Right lung (tissue), 5 donors: ENCODE results near the gene RITA1. TPM values are rescaled to one million over a fixed set of nuclear protein-coding genes. Genes with fewer than 3 reads are reported as not detected.
A peak's percentile ranks its signal among the peaks of the same experiment; 100 is the strongest.

Source experiments
- DNase-seq, 2 donors: peaks; one replicate each; pipeline ENCODE4 v3.0.0-alpha.2; 2013
- polyA plus RNA-seq, 5 donors: library from polyadenylated mRNA; unstranded; fragments of 120-200 nt; gene quantifications; one replicate each; pipeline versions ENCODE4 v1.2.1 to v1.2.3, GENCODE V29; 2013; ENCODE audit warnings: inconsistent platforms in 1 of 5, low replicate concordance in 1 of 5; ENCODE audit not compliant: insufficient read length in 5 of 5, insufficient read depth in 1 of 5

Gene RITA1
- polyA plus RNA-seq, 5 donors: 8.3 to 16.7 (median 11.5) TPM

DNA sequence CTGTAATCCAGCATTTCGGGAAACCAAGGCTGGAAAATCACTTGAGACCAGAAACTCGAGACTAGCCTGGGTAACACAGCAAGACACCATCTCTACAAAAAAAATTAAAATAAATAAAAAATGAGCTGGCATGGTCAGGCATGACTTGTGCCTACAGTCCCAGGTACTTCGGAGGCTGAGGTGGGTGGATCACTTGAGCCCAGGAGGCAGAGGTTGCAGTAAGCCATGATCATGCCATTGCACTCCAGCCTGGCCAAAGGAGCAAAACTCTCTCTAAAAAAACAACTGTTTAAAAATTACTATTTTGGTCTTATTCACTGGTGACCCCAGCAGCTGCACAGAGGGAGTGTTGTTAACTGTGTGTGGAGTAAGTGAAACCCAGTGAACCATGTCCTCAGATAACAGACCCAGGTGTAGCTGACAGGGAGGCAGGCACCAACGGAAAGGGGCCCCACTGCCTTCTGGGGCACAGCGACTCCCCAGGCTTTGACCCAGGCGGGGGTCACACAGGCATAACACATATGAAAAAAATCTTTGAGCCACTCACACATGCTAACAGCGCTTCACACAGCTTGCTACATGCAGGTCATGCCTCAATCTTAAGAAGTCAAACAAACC, 12.3 kb upstream of the RITA1 start:
- DNase-seq: no peak

DNA sequence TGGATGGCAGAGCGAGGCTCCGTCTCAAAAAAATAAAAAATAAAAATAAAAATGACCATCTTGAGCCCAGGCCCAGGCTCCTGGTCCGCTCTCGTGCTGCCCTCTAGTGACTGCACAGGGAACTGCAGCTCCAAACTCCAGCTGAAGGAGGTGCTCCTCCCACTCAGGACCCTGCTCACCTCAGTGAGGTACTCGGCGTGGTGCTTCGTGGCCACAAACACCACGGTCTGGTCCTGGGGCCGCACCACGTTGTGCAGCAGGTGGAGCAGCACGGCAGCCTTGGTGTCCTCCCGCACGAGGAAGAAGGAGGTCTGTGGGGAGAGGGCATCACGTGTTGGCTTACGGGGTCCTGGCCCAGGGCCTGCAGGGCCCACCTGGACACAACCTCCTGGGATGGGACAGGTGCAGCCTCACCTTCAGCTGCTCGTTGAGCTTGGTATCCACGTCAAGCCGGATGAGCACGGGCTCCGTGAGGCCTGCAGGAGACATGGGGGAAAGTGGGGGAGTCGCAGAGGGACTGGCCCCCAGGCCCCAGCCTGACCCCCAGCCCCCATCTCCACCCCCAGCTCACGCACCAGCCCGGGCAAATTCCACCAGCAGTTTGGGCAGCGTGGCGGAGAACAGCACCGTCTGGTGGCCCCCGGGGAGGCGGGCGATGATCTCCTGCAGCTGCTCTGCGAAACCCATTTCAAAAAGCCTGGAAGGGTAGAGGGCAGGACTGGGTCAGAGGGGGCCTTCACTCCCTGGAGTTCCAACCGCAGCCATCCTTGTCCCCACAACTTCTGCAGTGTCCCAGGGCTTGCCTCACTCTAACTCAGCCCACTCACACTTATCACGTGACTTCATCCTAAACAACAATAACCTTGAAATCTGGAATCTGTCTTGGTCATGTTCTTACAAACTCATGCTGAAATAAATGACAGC, 10.8 kb upstream of the RITA1 start:
- DNase-seq: peak; percentile 30 to 60

DNA sequence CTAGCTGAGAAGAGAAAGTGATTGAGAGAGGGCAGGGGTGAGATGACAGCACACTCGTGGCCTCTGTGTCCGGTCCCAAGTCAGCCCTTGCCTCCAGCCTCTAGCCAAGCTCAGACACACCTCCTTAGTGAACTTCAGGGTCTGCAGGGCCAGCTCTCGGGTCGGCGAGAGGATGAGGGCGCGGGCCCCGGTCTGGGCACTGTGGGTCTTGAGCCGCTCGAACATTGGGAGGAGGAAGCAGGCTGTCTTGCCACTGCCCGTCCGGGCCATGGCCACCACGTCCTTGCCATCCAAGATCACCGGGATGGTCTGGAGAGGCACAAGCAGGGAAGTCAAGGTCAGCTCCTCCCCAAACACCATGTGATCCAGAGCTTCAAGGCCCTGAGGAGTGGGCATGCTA, 6.5 kb upstream of the RITA1 start:
- DNase-seq: no peak

DNA sequence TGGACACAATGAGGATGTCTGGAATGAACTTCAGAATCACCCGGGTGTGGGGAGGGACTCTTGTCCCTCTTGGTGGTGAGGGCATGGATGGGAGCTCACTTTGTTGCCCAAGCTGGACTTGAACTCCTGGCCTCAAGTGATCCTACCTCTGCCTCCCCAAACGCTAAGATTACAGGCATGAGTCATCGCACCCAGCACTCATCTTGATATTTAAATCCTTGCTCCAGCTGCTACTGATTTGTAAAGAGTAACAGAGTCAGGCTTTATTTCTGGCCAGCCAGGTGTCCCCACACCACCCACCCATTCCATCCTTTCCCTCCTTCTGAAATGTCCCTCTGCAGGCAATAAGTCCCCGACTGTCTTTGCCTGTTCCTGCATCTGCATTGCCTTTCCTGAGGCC, 5.2 kb upstream of the RITA1 start:
- no peak for DNase-seq

DNA sequence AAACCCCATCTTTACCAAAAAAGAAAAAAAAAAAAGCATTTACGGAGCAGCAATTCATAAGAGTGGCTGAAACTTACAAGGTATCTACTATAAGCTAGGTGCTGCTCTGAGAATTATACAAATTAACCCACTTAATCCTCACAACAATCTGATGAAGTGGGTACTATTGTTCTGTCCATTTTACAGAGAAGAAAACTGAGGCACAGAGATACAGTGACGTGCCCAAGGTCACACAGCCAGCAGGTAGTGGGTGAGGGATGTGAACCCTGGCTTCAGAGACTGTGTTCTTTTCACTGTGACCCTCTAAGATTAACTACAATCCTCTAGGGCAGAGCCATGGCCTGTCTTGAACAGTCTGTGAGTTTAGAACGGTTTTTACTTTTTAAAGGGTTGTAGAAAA, 3.5 kb upstream of the RITA1 start:
- no peak for DNase-seq

DNA sequence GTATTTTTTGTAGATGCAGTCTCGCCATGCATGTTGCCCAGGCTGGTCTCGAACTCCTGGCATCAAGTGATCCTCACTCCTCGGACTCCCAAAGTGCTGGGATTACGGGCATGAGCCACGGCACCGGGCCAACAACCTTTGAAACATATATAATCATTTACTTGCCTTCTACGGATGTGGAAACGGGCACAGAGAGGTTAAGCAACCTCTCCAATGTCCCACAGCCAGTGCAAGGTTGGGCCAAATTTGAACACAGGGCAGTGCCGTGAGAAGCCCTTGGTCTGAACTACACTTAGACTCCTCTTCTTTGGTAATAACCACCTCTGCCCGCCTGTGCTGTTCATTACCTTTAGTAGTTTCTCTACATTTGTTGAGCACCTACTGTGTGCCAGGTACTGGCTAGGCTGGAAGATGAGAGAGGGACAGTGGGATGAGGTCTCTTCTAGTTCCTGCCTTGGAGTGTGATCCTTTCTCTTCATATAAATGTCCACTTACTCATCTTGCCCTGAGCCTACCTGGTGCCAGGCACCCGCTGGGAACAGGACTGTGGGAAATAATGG, 2.4 kb upstream of the RITA1 start:
- DNase-seq: no peak

DNA sequence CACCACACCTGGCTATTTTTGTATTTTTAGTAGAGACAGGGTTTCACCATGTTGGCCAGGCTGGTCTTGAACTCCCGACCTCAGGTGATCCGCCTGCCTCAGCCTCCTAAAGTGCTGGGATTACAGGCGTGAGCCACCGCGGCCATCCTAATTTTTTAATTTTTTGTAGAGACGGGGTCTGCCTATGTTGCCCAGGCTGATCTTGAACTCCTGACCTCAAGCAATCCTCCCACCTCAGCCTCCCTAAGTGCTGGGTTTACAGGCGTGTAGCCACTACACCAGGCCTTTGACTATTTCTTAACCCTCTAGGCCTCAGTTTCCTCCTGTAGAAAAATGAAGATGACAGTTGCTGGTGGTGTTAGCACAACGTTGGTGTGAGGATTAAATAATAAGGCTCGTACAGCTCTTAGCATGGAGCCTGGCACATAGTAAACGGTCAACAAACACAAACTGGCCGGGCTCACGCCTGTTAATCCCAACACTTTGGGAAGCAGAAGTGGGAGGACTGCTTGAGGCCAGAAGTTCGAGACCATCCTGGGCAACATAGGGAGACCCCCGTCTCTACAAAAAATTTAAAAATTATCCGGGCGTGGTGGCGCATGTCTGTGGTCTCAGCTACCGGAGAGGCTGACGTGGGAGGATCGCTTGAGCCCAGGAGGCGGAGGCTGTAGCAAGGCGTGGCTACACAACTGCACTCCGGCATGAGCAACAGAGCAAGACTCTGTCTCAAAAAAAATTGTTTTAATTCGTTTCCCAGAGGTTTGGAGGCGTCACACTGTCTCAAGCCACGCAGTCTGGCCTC, 1.2 kb upstream of the RITA1 start:
- DNase-seq: no peak

DNA sequence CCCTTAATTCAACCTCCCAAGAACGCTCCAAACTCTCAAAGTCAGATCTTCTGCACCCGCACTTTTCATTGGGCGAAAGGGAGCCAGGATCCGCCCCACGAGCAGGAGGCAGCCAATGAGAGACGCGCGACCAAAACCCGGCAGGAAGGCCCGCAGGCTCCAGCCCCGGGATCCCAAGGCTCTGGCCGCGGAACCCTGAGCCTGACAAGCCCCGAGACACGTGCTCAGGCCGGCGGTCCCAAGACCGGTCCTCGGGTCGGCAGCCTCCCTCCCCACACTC, 681 bp upstream of the RITA1 start:
- peak; percentile 87 to 88 for DNase-seq

DNA sequence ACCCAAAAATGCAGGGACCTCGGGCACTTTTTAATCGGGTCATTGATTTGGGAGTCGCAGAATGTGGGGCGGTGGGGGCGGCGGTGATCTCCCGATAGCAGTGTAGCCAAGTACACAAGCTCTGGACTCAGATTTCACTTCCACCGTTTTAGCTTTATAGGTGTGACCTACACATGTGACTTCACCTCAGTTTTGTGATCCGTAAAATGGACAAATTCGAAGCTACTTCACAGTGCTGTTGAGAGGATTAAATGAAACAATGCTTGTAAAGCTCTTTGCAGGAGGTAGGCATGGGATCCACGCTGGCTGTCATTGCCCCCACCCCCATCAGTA, 478 bp downstream of the RITA1 start:
- DNase-seq: no peak

DNA sequence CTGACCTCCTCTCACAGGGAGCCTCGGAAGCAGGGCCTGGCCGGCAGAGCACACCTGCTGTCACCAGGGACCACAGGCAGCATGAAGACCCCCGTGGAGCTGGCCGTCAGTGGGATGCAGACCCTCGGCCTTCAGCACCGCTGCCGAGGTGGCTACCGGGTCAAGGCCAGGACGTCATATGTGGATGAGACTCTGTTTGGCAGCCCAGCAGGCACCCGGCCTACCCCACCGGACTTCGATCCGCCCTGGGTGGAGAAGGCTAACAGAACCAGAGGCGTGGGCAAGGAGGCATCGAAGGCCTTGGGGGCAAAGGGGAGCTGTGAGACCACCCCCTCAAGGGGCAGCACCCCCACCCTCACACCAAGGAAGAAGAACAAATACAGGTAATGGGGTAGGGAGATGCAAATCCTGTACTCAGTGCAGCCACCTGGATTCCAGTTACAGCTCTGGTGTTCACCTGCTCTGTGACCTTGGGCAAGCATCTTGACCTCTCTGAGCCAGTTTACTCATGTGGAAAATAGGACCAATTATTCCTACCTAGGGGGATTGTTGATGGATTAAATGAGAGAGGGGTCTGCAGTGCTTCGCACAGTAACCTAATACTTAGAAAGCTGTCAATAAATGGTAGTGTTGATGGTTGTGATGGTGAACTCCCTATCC, 1.3 kb downstream of the RITA1 start:
- no peak for DNase-seq

DNA sequence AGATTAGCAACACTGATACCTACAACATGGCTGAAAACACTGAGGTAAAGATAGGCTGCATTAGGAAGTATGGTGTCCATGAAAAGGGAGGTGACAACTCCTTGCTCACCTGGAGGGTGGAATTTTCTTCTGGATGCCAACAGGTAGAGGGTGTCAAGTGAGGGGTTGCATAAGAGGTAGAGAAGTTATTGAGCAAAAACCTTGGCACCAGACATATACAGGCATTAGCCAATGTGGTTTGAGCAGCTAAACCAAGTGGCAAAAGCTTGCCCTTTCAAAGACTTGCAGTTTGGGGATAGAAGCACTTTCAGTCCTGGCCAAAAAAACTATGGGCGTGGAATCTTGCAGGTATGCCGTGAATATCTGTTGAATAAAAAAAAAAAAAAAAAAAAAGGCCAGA, 3.8 kb downstream of the RITA1 start:
- no peak for DNase-seq

DNA sequence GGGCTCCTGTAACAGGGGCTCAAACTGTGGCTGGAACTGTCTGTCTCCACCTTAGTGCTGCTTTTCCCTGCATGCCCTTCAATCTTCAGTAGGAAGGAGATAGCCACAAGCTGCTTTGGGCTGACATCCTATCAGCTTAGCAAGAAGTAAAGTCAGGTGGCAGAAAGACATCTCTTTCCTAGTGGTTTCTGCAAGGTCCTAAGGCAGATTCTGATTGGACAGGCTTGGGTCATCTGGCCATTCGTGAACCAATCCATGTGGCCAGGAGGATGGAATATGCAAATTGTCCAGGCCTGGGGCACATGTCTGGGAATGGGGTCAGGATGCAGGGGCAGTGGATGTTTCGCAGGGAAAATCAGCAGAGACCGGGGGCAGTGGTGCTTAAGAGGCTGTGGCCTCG, 5.2 kb downstream of the RITA1 start:
- no peak for DNase-seq

DNA sequence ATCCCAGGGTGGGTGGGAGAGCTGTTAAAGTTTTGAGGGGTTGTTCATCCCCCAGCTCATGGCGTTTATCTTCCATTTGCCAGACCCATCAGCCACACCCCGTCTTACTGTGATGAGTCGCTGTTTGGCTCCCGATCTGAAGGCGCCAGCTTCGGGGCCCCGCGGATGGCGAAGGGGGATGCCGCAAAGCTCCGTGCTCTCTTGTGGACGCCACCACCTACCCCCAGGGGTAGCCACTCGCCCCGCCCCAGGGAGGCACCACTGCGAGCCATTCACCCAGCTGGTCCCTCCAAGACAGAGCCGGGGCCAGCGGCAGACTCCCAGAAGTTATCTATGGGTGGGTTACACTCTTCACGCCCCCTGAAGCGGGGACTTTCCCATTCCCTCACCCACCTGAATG, 5.7 kb downstream of the RITA1 start:
- no peak for DNase-seq

DNA sequence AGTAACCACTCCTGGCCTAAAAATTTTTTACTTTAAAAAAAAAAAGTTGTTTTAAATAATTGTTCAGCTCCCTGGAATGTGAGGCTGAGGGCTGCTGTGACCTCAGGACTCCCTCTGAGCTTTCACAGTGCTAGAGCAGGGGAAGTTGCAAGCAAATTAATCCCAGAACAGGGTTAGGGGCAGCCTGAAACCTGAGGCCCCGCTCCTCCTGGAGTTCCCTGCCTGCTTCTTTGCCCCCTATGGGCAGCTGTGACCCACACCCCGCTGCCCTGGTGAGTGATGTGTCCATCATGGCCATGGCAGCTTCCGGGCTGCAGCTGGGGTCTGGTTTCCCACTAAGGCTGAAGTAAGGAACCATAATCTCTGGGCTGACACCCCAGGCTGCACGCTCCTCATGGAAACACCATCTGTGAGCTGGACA, 9.5 kb downstream of the RITA1 start:
- no peak for DNase-seq

DNA sequence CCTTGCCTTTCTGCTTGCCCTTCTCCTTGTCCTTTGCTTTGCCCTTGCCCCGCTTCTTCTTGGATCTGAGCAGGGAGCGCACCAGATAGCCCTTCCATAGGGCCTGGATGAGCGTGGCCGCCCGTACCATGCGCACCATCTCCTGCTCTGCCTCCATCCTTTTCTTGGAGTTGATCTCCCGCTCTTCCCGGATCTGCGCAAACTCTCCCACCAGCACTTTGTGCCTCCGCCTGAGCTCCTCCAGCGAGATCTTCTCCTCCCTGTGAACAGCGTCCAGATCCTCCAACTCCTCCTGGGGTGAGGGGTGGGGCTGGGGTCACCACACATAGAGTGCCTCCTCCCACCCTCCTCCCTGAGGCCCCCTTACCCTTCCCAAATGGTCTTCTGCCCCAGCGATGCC, 10.1 kb downstream of the RITA1 start:
- DNase-seq: no peak

DNA sequence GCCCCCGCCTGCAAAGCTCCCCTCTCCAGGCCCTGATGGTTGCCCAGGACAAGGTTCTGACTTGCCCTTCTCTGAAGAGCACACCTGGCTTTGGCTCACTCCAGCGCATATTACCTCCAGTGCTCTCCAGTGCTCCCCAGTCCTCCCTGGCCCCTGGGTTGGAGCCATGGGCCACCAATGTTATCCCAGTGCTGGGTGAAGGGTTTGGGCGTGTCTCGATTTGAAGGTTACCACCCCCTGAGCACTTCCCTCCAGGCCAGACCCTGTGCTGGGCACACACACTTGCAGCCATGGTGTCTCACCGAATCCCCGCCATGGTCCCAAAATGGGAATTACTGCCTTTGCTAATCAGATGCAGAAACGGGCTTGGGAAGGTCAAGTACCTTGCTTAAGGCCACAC, 11.1 kb downstream of the RITA1 start:
- DNase-seq: no peak

DNA sequence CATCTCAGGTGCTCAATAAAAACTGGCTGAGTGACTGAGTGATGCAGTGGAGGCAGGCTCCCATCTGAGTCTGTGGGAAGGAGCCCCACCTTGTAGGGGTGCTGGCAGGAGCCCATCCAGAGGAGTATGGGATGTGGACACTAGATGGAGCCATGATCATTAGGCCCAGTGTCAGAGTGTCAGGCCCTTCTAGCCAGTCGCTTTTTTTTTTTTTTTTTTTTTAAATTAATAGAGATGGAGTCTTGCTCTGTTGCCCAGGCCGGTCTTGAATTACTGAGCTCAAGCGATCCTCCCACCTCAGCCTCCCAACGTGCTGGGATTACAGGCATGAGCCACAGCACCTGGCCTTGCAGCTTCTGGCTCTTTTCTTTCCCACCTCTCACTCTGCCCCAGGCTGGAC, 11.5 kb downstream of the RITA1 start:
- DNase-seq: peak in 1 of 2 donors; percentile 48

DNA sequence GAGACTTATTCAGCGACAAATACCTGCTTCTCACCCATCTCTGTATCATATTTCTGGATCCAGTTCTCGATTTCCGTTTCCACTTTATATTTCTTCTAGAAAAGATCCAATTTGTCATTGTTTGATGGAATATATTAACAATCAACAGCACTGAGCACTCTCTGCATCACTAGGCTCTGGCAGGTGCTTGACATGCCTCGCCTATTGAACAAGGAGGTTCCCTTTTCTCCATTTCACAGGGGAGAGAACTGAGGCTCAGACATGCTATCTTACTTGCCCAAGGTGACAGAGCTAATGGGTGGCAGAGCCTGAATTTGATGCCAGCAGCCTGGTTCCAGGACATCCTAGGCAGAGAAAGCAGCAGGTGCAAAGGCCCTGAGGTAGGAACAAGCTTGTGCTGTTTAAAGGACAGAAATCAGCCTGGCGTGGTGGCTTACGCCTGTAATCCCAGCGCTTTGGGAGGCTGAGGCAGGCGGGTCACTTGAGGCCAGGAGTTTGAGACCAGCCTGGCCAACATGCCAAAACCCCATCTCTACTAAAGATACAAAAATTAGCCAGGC, 12.1 kb downstream of the RITA1 start:
- DNase-seq: no peak

DNA sequence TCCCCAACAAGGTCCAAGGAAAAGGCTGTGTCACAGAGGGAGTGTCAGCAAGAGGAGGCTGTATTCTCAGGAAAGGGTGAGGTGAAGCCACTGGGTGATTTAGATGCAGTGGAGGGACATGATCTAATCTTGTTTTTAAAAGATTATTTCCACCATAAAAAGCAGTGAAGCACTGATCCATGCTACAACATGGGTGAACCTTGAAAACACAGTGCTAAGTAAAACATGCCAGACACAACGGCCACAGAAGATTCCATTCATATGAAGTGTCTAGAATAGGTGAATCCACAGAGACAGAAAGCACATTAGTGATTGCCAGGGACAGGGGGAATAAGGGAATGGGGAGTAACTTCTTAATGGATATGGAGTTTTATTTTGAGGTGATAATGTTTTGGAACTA, 12.8 kb downstream of the RITA1 start:
- no peak for DNase-seq

DNA sequence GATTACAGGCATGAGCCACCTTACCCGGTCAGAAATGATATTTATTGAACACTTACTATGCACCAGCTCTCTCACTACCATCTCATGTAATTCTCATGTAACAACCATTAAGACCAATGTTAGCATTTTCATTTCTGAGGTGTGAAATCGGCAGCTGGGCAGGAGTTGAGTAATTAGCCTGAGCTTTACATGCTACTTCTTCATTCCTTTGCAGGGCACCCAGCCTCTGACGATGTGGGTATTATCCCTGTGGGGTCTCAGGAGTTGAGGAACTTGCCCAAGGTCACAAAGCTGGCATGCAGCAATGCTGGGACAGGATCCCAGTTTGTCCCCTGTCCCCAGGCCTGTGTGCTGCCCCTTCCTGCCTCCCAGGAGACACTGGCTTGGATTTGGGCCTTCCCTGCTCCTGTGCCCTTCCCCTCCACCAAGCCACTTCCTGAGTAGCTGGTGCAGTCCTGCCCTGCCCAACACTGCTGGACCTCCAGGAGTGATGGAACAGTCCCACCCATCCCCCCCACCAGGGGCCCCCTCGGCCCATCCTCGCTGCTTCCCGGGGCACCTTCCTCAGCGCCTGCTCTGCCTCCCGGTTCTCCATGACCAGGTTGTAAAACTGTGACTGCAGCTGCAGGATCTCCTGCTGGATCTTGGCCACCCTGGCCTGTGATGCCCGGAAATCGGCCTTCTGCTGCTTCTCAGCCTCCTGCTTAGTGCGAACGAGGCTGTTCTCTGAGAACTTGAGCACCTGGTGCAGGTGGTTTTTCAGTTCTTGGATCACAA, 14.7 kb downstream of the RITA1 start:
- DNase-seq: no peak
